HCT116 (cell line): ENCODE data around the gene PRCD. TPM values are rescaled to one million over a fixed set of nuclear protein-coding genes. Genes with fewer than 3 reads are reported as not detected.

Source experiments
- ATAC-seq: fragments of 200-7000 bp; cut with Tn5 transposase; 2 replicates; pipeline ENCODE4 v1.9.1; 2020; ENCODE audit warnings: mild to moderate bottlenecking, moderate library complexity
- BruUV-seq: library from RNA; stranded (reverse); fragments of 400-500 nt; replicated peaks from 2 replicates; lab custom pipeline; 2021; lab: Mats Ljungman, UMichigan
- CTCF ChIA-PET: fragments of 300-600 bp; sonication (Branson Sonifier 250); formaldehyde crosslinking; loops from one replicate; lab custom pipeline; 2021; ENCODE audit warnings: antibody characterized with exemption; lab: Charles Lee
- POLR2A ChIA-PET: fragments of 300-600, 350-600 bp; sonication (Branson Sonifier 250); formaldehyde crosslinking; loops from one replicate; lab custom pipeline; 2021; ENCODE audit warnings: antibody characterized with exemption; lab: Charles Lee
- RAD21 ChIA-PET, 2 experiments: fragments of 300-600 bp; sonication (Branson Sonifier 250); formaldehyde crosslinking; loops; one replicate each; lab custom pipeline; 2023; ENCODE audit warnings: low total read pairs in 2 of 2; ENCODE audit not compliant: uncharacterized antibody in 2 of 2, unreplicated experiment in 2 of 2, low non-redundant PET in 1 of 2; lab: Charles Lee
- DNase-seq: peaks from one replicate; pipeline ENCODE4 v3.0.0-alpha.2; 2010; ENCODE audit warnings: low read depth, low spot score
- H2AFZ ChIP-seq: fragments of 200-600 bp; shearing (Covaris generic), sonication (generic); 2 replicates; pipeline ENCODE4 v1.6.1; 2017; ENCODE audit warnings: low read depth, mixed run types, mixed read lengths, antibody characterized with exemption, low read length; ENCODE audit not compliant: poor library complexity, severe bottlenecking
- H3K27ac ChIP-seq: 2 replicates; pipeline ENCODE4 v1.5.1; 2012; ENCODE audit warnings: low read depth, low read length
- H3K27me3 ChIP-seq: fragments of 200-600 bp; sonication (generic); 2 replicates; pipeline ENCODE4 v1.6.1; 2016; ENCODE audit warnings: mixed run types, low read length, mixed read lengths; ENCODE audit not compliant: insufficient read depth
- H3K36me3 ChIP-seq, 2 experiments: fragments of 200-500 bp in 1 of 2; fragments of 200-600 bp in 1 of 2; sonication (Bioruptor generic) in 1 of 2; sonication (generic) in 1 of 2; 2 replicates each; pipeline versions ENCODE4 v1.5.1 to v1.6.1; 2014 to 2016; ENCODE audit warnings: low read length in 2 of 2, inconsistent platforms in 1 of 2, mixed read lengths in 1 of 2, mixed run types in 1 of 2; ENCODE audit not compliant: insufficient read depth in 2 of 2, control insufficient read depth in 1 of 2
- H3K4me1 ChIP-seq, 2 experiments: fragments of 200-600 bp in 1 of 2; sonication (generic) in 1 of 2; 2 replicates each; pipeline versions ENCODE4 v1.5.1 to v1.6.1; 2012 to 2017; ENCODE audit warnings: low read length in 2 of 2, inconsistent platforms in 1 of 2, mild to moderate bottlenecking in 1 of 2, mixed read lengths in 1 of 2, mixed run types in 1 of 2, moderate library complexity in 1 of 2; ENCODE audit not compliant: insufficient read depth in 2 of 2, control insufficient read depth in 1 of 2
- H3K4me2 ChIP-seq: fragments of 200-600 bp; sonication (generic); 2 replicates; pipeline ENCODE4 v1.6.1; 2017; ENCODE audit warnings: mixed run types, low read length, mixed read lengths
- H3K4me3 ChIP-seq, 2 experiments: fragments of 200-600 bp in 1 of 2; sonication (generic) in 1 of 2; replicated peaks in 1 of 2; 2 replicates each; pipeline ENCODE4 v1.5.1; 2011 to 2016; ENCODE audit warnings: low read length in 2 of 2, control low read depth in 1 of 2, low read depth in 1 of 2, mild to moderate bottlenecking in 1 of 2, mixed read lengths in 1 of 2, mixed run types in 1 of 2
- H3K79me2 ChIP-seq: fragments of 200-600 bp; sonication (generic); 2 replicates; pipeline ENCODE4 v1.6.1; 2017; ENCODE audit warnings: mild to moderate bottlenecking, mixed run types, low read length, moderate library complexity, mixed read lengths; ENCODE audit not compliant: insufficient read depth
- H3K9ac ChIP-seq: fragments of 200-600 bp; sonication (generic); 2 replicates; pipeline ENCODE4 v1.6.1; 2016; ENCODE audit warnings: low read length, mixed read lengths
- H3K9me2 ChIP-seq: fragments of 200-600 bp; sonication (generic), shearing (Covaris generic); 2 replicates; pipeline ENCODE4 v1.6.1; 2017; ENCODE audit warnings: mixed run types, mild to moderate bottlenecking, moderate library complexity; ENCODE audit not compliant: insufficient read depth
- H3K9me3 ChIP-seq, 2 experiments: fragments of 200-500 bp in 1 of 2; fragments of 200-600 bp in 1 of 2; sonication (Bioruptor generic) in 1 of 2; sonication (generic) in 1 of 2; 2 replicates each; pipeline ENCODE4 v1.6.1; 2014 to 2017; ENCODE audit warnings: low read length in 2 of 2, mixed read lengths in 2 of 2, inconsistent platforms in 1 of 2, low read depth in 1 of 2, mild to moderate bottlenecking in 1 of 2, mixed run types in 1 of 2, moderate library complexity in 1 of 2; ENCODE audit not compliant: control insufficient read depth in 1 of 2, insufficient read depth in 1 of 2
- H4K20me1 ChIP-seq: fragments of 200-600 bp; sonication (generic), shearing (Covaris generic); 2 replicates; pipeline ENCODE4 v1.6.1; 2017; ENCODE audit warnings: mixed run types, mild to moderate bottlenecking, moderate library complexity; ENCODE audit not compliant: insufficient read depth
- CBX3 ChIP-seq: IDR thresholded peaks from 2 replicates; pipeline ENCODE4 v1.6.1; 2012; ENCODE audit warnings: low read depth
- CEBPB ChIP-seq: IDR thresholded peaks from 2 replicates; pipeline ENCODE4 v1.6.1; 2012; ENCODE audit warnings: low read depth
- ELF1 ChIP-seq: IDR thresholded peaks from 2 replicates; pipeline ENCODE4 v1.6.1; 2012; ENCODE audit warnings: low read depth, borderline replicate concordance
- EZH2 ChIP-seq: fragments of 200-600 bp; sonication (generic); IDR thresholded peaks from 2 replicates; pipeline ENCODE4 v1.6.1; 2017; ENCODE audit warnings: antibody characterized with exemption, mixed run types
- EZH2phosphoT487 ChIP-seq: fragments of 200-600 bp; IDR thresholded peaks from 2 replicates; pipeline ENCODE4 v1.6.1; 2018; ENCODE audit warnings: antibody characterized with exemption, borderline replicate concordance
- POLR2AphosphoS5 ChIP-seq: IDR thresholded peaks from 2 replicates; pipeline ENCODE4 v1.6.1; 2011; ENCODE audit warnings: mild to moderate bottlenecking, low read depth, low read length, moderate library complexity
- SIN3A ChIP-seq: IDR thresholded peaks from 2 replicates; pipeline ENCODE4 v1.6.1; 2012; ENCODE audit warnings: low read depth
- YY1 ChIP-seq: IDR thresholded peaks from 2 replicates; pipeline ENCODE4 v1.6.1; 2011; ENCODE audit warnings: low read length, low read depth, moderate library complexity, mild to moderate bottlenecking; ENCODE audit not compliant: insufficient replicate concordance; ENCODE audit errors: extremely low read depth
- ZFX ChIP-seq: fragments of 450-650 bp; IDR thresholded peaks from 2 replicates; pipeline ENCODE4 v1.6.1; 2017
- ZNF274 ChIP-seq: fragments of 200-500 bp; sonication (Bioruptor generic); IDR thresholded peaks from 2 replicates; pipeline ENCODE4 v1.6.1; 2014; ENCODE audit warnings: mild to moderate bottlenecking, low read depth, low read length, inconsistent platforms
- intact Hi-C: fragments of 100-400 bp; cut with micrococcal nuclease; formaldehyde crosslinking; loops from 2 replicates; pipeline ENCODE4 v1.10.0; 2022
- total RNA-seq: library from RNA; stranded (reverse); gene quantifications from one replicate; pipeline ENCODE4 v1.2.1, GENCODE V29; 2021; ENCODE audit not compliant: unreplicated experiment
- TF ChIP-seq, protein P1 (sequence below): IDR thresholded peaks from 2 replicates; pipeline ENCODE4 v1.6.1; 2012

The PRCD gene
- total RNA-seq, 1 experiment from 2014 or later = not detected

- no peak for ATAC-seq
These were observed 54.8 kb downstream of the PRCD start for GRCh38 chr17:76594690-76595089.

More at GRCh38 chr17:76594690-76595089, 54.8 kb downstream of the PRCD start:
- ChIA-PET CTCF (interaction anchor here (0.6 to 1.0 kb wide), 3 partner anchors 18 to 225 kb away, joined by 3 read pairs; no protein-coding TSS in a partner anchor), POLR2A (interaction anchor here (1.0 to 2.7 kb wide), 3 partner anchors 18 to 34 kb away, joined by 5 to 13 read pairs (median 7); no protein-coding TSS in a partner anchor), RAD21 (no interaction called here)
- BruUV-seq = no TSS peak
- DNase-seq = no peak
- Histone ChIP-seq H3K79me2 (no peaks in the 10 kb centered on the region), H3K9ac (no peak overlapping the region), H3K36me3 (no peaks in the 10 kb centered on the region), H3K9me3 (no peaks in the 10 kb centered on the region), H3K27ac (no peak overlapping the region), H3K27me3 (no peaks in the 10 kb centered on the region), H4K20me1 (no peaks in the 10 kb centered on the region), H3K4me3 (no peak overlapping the region), H2AFZ (no peak overlapping the region), H3K4me2 (no peak overlapping the region), H3K9me2 (no peaks in the 10 kb centered on the region), H3K4me1 (peaks cover 22 to 40% of the 10 kb centered on the region in 2 experiments)
- TF ChIP-seq ZNF274 (no peak), EZH2 (no peak), CEBPB (no peak), CBX3 (no peak), POLR2AphosphoS5 (no peak), ELF1 (no peak), ZFX (no peak), EZH2phosphoT487 (no peak), SIN3A (no peak), YY1 (no peak)
- TF ChIP-seq, protein P1, sequence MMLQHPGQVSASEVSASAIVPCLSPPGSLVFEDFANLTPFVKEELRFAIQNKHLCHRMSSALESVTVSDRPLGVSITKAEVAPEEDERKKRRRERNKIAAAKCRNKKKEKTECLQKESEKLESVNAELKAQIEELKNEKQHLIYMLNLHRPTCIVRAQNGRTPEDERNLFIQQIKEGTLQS = no peak
- intact Hi-C loops = no loop called here

Other genes starting within 250 kb of the PRCD start
- gene QRICH2, start 231.8 kb upstream of the PRCD start, total RNA-seq = 4.9 TPM
- 81.4 TPM for gene PRPSAP1, start 186.1 kb upstream of the PRCD start, total RNA-seq
- 4.6 TPM for gene SPHK1, start 155.4 kb upstream of the PRCD start, total RNA-seq
- 59.1 TPM for gene UBE2O, start 86.9 kb upstream of the PRCD start, total RNA-seq
- gene AANAT, start 72.4 kb upstream of the PRCD start, total RNA-seq = not detected
- 61.1 TPM for gene RHBDF2, start 38.6 kb upstream of the PRCD start, total RNA-seq
- gene CYGB, start 2.3 kb upstream of the PRCD start, total RNA-seq = 0.66 TPM
- 14.7 TPM for gene ST6GALNAC2, start 45.8 kb downstream of the PRCD start, total RNA-seq
- not detected for gene ST6GALNAC1, start 103.7 kb downstream of the PRCD start, total RNA-seq
- 57.1 TPM for gene MXRA7, start 170.9 kb downstream of the PRCD start, total RNA-seq
- gene JMJD6, start 186.6 kb downstream of the PRCD start, total RNA-seq = 47.6 TPM
- 57.8 TPM for gene METTL23, start 186.8 kb downstream of the PRCD start, total RNA-seq
- 422 TPM for gene SRSF2, start 197.3 kb downstream of the PRCD start, total RNA-seq
- gene MFSD11, start 198.1 kb downstream of the PRCD start, total RNA-seq = 24.9 TPM